HG02943 (cell line): ENCODE results near the gene NINJ2.

Experiments
- ATAC-seq: cut with Tn5 transposase; IDR thresholded peaks from one replicate; pipeline ENCODE4 v1.9.1; 2021; ENCODE audit warnings: mild to moderate bottlenecking, low read depth, moderate library complexity; ENCODE audit not compliant: unreplicated experiment

Gene NINJ2

GRCh38 chr12:538731-539539 lies 124.3 kb downstream of the NINJ2 start:
- ATAC-seq: no peak

GRCh38 chr12:537772-538171 lies 125.5 kb downstream of the NINJ2 start:
- no peak for ATAC-seq

GRCh38 chr12:536751-537245 lies 126.4 kb downstream of the NINJ2 start:
- no peak for ATAC-seq

DNA sequence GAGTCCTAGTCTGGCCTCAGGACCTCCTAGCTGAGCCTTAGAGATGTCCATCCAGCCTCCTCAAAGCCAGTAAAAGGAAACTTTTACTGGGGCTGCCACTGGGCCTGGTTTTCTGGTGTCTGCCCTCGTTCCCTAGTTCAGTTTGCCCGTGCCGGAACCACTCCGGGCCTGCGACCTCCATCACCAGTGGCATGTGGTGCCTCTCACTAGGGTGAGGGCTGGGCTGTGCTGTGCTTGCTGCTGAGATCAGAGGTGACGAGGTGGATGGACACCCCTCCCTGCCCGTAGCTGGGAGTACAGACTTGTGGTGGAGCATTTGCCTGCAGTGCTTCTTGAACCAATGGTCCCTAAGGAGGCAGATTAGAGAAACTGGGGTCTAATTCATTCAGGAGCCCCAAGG lies 127.8 kb downstream of the NINJ2 start:
- no peak for ATAC-seq

- ATAC-seq: no peak
These were observed 129.0 kb downstream of the NINJ2 start for GRCh38 chr12:534216-534615.

GRCh38 chr12:533718-534117 lies 129.5 kb downstream of the NINJ2 start:
- no peak for ATAC-seq

GRCh38 chr12:532908-533565 lies 130.2 kb downstream of the NINJ2 start:
- ATAC-seq: no peak

GRCh38 chr12:531951-532585 lies 131.2 kb downstream of the NINJ2 start:
- no peak for ATAC-seq

DNA sequence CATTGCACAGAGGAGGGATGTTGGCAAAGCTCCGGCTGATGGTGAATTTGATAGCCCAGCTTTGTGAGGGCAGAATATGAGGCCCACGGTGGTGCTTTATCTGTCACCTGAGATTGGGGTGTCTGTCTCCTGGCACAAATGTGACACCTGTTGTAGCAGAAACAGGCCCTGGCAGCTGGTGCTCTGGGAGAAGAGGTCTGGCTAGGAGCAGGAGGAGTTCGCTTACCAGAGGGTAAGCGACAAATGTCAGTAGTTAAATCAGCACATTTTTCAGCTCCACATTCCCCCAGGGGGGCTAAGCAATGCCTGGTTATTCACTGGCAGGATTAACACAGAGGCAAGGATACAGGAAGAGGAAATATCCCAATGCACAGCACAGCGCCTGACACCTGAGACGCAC lies 132.4 kb downstream of the NINJ2 start:
- ATAC-seq: no peak

- ATAC-seq: no peak
These were observed 132.9 kb downstream of the NINJ2 start for GRCh38 chr12:530308-530707.

DNA sequence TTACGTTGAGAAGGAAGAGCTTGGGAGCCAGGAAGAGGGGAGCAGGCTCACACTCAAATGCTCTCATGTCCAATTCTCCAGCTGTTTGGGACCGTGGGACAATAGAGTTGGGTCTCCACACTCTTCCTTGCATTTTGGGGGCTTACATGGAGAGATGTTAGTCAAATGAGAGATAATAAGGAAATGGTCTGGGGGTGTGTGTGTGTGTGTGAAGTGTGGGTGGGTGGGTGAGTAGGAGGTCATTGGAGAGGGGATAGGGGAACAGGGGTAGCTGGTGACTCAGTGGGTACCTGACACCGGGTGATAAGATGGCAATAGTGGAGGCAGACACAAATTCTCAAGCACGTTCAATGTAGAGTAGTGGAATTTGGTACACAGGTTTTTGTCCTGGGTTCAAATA lies 135.5 kb downstream of the NINJ2 start:
- ATAC-seq: no peak

- no peak for ATAC-seq
These were observed 136.0 kb downstream of the NINJ2 start for GRCh38 chr12:527241-527640.

DNA sequence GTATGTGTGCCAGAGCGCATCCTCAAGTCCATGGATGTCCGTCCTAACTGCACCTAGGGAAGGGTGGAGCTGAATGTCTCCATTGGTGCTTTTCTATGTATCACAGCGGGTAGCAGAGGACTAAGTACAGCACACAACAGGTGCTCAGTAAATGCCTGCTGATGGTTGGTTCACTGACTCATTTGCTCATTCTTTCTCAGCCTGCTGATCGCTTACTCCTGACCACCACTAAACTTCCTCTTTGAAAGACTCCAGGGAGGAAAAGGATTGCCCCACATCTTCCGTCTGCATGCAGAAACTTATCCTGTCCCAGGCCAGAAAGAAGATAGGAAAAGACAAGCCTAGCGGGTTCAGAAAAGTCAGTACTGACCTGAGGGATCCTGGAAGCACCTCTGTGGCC lies 137.2 kb downstream of the NINJ2 start:
- no peak for ATAC-seq

- ATAC-seq: no peak
These were observed 138.9 kb downstream of the NINJ2 start for GRCh38 chr12:524167-524951.

DNA sequence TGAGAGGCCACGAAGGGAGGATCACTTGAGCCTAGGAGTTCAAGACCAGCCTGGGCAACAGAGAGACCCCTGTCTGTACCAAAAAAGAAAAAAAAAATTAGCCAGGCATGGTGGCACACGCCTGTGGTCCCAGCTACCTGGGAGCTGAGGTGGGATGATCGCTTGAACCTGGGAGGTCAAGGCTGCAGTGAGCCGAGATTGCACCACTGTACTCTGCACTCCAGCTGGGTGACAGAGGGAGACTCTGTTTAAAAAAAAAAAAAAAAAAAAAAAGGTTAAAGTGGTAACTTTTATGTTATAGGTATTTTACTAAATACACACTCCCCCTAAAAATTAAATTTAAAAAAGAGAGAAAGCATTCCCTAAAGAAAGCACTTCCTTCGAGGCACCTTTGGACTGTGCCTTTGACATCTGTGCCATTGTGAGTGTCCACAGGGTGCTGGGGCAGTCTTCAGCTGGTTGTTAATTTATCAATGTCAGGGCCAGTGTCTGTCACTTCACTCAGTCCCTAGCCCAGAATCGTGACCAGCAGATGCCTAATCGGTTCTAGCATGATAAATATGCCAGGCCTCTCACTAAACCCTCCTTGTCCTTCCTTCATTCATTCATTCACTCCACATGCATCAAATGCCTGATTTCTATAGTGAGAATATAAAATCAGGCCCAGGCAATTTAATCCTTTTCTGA lies 140.4 kb downstream of the NINJ2 start:
- no peak for ATAC-seq

DNA sequence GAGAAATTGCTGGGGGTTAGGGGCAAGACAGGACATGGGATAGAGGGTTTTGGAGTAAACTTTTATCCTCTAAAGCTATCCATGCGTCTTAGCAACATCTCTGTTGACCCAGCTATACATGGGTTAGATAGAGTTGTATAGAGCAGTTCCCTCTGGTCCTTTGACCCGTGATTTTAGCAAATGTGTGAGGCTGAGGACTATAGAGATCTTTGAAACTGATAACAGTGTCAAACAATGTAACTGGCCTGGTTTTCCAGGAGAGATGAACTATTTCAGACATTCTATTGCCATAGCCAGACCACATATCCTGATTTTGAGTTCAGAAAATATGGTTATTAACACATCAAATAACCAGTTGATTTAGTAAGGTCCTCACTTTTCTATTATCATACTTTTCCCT lies 143.1 kb downstream of the NINJ2 start:
- ATAC-seq: no peak

DNA sequence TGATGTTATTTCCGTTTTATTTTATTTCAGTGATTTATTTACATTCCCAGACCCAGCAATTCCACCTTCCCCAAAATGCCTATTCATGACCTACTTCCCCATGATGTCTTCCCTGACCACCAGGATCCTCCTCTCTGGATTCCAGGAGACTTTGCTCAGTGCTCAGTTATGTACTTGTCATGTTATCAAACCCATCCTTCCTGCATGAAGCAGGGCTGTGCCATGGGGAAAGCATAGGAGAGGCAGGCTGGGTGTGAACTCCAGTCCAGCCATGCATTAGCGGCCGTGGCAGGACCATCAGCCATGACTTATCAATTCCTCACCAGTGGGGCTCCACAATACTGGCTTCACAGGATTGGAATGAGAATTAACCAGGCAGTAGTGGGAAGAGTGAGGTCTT lies 145.7 kb downstream of the NINJ2 start:
- no peak for ATAC-seq
